Ovary (tissue), 9 donors: ENCODE results near the gene MMEL1. TPM values are rescaled to one million over a fixed set of nuclear protein-coding genes. Genes with fewer than 3 reads are reported as not detected.

ENCODE experiments used
- DNase-seq, 5 donors: peaks; one replicate each; pipeline ENCODE4 v3.0.0-alpha.2; 2019 to 2020
- H3K27ac ChIP-seq, 2 donors: fragments of 200-600 bp; one replicate each; pipeline versions ENCODE4 v1.5.1 to v1.8.0; 2019 to 2022
- H3K27me3 ChIP-seq: fragments of 200-600 bp; one replicate; pipeline ENCODE4 v1.8.0; 2022
- H3K36me3 ChIP-seq: fragments of 200-600 bp; sonication (generic); one replicate; pipeline ENCODE4 v1.5.1; 2019
- H3K4me1 ChIP-seq: one replicate; pipeline ENCODE4 v1.8.1; 2013; ENCODE audit warnings: mild to moderate bottlenecking, moderate library complexity; ENCODE audit not compliant: insufficient read depth
- H3K4me3 ChIP-seq: fragments of 200-600 bp; sonication (generic); one replicate; pipeline ENCODE4 v1.5.1; 2017
- H3K9me3 ChIP-seq, 2 donors: fragments of 200-600 bp in 1 of 2; sonication (generic) in 1 of 2; one replicate each; pipeline versions ENCODE4 v1.5.1 to v1.8.1; 2013 to 2019; ENCODE audit warnings: mild to moderate bottlenecking in 1 of 2, moderate library complexity in 1 of 2
- EP300 ChIP-seq: sonication (generic); formaldehyde crosslinking; IDR thresholded peaks from one replicate; pipeline ENCODE4 v1.6.1; 2017; ENCODE audit warnings: antibody characterized with exemption
- POLR2A ChIP-seq: fragments of 450-650 bp; IDR thresholded peaks from one replicate; pipeline ENCODE4 v1.6.1; 2017; ENCODE audit warnings: antibody characterized with exemption, mild to moderate bottlenecking, moderate library complexity
- WGBS, 3 donors: extraction: QIAGEN DNeasy Blood & Tissue Kit in 1 of 3; methylation state at CpG; one replicate each; pipeline versions ENCODE4 v1.1.5 to v1.1.7; 2013 to 2017; 5-methylcytosine and 5-hydroxymethylcytosine counted together
- intact Hi-C, 4 donors: fragments of 100-400 bp; cut with DNase I; formaldehyde crosslinking; loops; one replicate each; pipeline versions ENCODE4 v1.11.0 to v1.15.1; 2022 to 2023
- polyA plus RNA-seq, 2 donors: library from polyadenylated mRNA; stranded (reverse); fragments of 200-250 nt in 1 of 2; fragments of 350-450 nt in 1 of 2; fragmentation: Illumina TruSeq in 1 of 2; extraction: RNeasy Lipid Tissue Mini Kit (QIAGEN cat#74804) in 1 of 2; gene quantifications; one replicate each; pipeline ENCODE4 v1.2.3, GENCODE V29; 2013 to 2014
- total RNA-seq, 7 donors: library from RNA; depleted of rRNA in 2 of 7; stranded (reverse); fragments of >200 nt in 2 of 7; fragmentation: NEBNext Ultra II Directional in 3 of 7; extraction: Animal tissue kit (Norgen Biotek cat#: 25700) in 3 of 7; gene quantifications; one replicate each; pipeline versions ENCODE4 v1.1.0 to v1.2.4, GENCODE V29; 2016 to 2023
- TF ChIP-seq, protein P1 (sequence below), 3 donors: fragments of 450-650 bp in 2 of 3; fragments of 200-600 bp in 1 of 3; IDR thresholded peaks; one replicate each; pipeline versions ENCODE4 v1.5.1 to v1.8.0; 2016 to 2022; ENCODE audit warnings: antibody characterized with exemption in 3 of 3, mild to moderate bottlenecking in 1 of 3
- donor health status: DM: no; HTN: no; CAD: no; lungs with moderate emphysema.
- donor health status: DM: no; HTN: no; CAD: no.
- donor health status: Bipolar disorder and iron deficiency.
- donor health status: DM: yes; HTN: yes; CAD: no.
- donor health status: DM: no; HTN: no; CAD: no.
- donor health status: DM: yes; HTN: yes; CAD: no.

Gene MMEL1
- total and polyA plus RNA-seq, 9 donors = 0.42 to 7.9 (median 1.1) TPM; not detected in 3

DNA sequence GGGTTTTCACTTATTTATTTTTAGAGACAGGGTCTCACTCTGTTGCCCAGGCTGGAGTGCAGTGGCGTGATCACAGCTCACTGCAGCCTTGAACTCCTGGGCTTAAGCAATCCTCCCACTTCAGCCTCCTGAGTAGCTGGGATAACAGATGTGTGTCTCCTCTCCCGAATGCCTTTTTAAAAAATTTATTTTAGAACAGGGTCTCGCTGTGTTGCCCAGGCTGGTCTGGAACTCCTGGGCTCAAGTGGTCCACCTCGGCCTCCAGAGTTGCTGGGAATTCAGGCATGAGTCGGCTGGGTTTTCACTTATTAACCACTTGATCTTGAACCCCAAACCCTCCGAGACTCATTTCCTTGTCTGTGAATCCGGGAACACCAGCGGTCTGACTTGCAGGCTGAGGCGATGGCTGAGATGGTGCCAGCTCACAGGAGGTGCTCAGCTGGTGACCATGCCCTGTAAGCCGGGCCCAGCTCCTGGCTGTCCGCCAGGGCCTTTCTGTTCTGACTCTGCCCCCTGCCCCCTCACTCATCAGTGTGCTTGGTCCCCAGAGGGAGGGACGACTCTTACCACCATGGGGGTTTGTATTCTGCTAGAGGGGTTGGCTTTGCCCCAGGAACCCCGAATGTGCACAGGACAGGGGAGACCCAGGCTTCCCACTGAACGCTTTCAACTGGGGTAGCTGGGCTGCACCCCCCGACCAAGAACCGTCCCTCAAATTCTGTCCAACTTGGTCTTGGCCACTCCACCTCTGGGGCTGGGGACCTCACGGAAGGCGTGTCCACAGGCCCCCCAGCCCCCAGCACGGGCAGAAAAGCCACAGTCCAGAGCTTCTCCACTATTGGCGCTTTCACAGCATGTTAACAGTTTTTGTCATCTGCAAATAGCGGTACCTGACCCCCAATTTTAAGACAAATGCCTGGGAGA lies 22.5 kb downstream of the MMEL1 start:
- intact Hi-C loops = no loop called here
- Histone ChIP-seq H3K9me3 (no peaks in the 10 kb centered on the region), H3K27ac (no peak overlapping the region), H3K36me3 (no peaks in the 10 kb centered on the region), H3K27me3 (no peaks in the 10 kb centered on the region), H3K4me3 (no peak overlapping the region), H3K4me1 (peaks cover 2% of the 10 kb centered on the region)
- 57 to 68% (median 59%) methylated on average over 21 of the region's 21 CpGs for WGBS, 3 donors
- TF ChIP-seq POLR2A (no peak), EP300 (no peak)
- TF ChIP-seq, protein P1, sequence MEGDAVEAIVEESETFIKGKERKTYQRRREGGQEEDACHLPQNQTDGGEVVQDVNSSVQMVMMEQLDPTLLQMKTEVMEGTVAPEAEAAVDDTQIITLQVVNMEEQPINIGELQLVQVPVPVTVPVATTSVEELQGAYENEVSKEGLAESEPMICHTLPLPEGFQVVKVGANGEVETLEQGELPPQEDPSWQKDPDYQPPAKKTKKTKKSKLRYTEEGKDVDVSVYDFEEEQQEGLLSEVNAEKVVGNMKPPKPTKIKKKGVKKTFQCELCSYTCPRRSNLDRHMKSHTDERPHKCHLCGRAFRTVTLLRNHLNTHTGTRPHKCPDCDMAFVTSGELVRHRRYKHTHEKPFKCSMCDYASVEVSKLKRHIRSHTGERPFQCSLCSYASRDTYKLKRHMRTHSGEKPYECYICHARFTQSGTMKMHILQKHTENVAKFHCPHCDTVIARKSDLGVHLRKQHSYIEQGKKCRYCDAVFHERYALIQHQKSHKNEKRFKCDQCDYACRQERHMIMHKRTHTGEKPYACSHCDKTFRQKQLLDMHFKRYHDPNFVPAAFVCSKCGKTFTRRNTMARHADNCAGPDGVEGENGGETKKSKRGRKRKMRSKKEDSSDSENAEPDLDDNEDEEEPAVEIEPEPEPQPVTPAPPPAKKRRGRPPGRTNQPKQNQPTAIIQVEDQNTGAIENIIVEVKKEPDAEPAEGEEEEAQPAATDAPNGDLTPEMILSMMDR (IDR thresholded peaks at IDR 0.05) = no peak
- peak in 3 of 5 donors; percentile 12 to 32 (median 17) for DNase-seq

- WGBS, 3 donors = 79 to 88% (median 82%) methylated on average over 32 to 34 of the region's 34 CpGs
- H3K9me3 ChIP-seq = no peaks in the 10 kb centered on the region
- no peaks in the 10 kb centered on the region for H3K36me3 ChIP-seq
- TF ChIP-seq EP300 (no peak), POLR2A (no peak)
- TF ChIP-seq, protein P1 (IDR thresholded peaks at IDR 0.05) = no peak
- peaks cover 2% of the 10 kb centered on the region for H3K4me1 ChIP-seq
- H3K4me3 ChIP-seq = no peak overlapping the region
- DNase-seq = peak in 1 of 5 donors; percentile 22
- intact Hi-C loops = no loop called here
- no peak overlapping the region for H3K27ac ChIP-seq
- no peaks in the 10 kb centered on the region for H3K27me3 ChIP-seq
These were observed 23.3 kb downstream of the MMEL1 start for GRCh38 chr1:2609319-2610035.

DNA sequence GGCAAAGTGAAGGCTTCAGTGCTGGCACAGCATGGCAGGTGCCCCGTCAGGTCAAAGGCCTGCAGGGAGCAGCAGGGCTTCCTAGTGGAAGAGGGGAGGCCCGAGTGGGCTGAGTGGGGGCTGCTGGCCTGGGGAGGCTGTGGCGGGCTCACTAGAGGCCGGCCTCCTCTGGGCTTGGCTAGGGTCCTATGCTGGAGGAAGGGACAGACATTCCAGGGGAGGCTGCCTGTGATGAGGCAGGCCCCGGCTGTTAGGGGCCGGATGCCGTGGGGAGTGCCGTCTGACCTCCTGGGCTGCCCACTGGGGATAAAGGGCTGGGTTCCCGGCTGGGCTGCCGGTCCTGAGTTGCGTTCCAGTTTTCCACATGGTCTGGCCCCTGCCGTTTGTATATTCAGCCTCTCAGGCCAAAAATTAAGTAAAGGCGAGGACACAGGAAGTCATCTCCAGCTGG lies 25.1 kb downstream of the MMEL1 start:
- intact Hi-C loops = no loop called here
- WGBS, 3 donors = 13 to 24% (median 17%) methylated on average over 13 of the region's 13 CpGs
- Histone ChIP-seq H3K9me3 (no peaks in the 10 kb centered on the region), H3K4me3 (no peak overlapping the region), H3K27me3 (no peaks in the 10 kb centered on the region), H3K27ac (no peak overlapping the region), H3K4me1 (peaks cover 2% of the 10 kb centered on the region), H3K36me3 (no peaks in the 10 kb centered on the region)
- DNase-seq = peak in 2 of 5 donors; percentile 25 to 30
- TF ChIP-seq, protein P1 (IDR thresholded peaks at IDR 0.05) = no peak
- TF ChIP-seq POLR2A (no peak), EP300 (no peak)

DNA sequence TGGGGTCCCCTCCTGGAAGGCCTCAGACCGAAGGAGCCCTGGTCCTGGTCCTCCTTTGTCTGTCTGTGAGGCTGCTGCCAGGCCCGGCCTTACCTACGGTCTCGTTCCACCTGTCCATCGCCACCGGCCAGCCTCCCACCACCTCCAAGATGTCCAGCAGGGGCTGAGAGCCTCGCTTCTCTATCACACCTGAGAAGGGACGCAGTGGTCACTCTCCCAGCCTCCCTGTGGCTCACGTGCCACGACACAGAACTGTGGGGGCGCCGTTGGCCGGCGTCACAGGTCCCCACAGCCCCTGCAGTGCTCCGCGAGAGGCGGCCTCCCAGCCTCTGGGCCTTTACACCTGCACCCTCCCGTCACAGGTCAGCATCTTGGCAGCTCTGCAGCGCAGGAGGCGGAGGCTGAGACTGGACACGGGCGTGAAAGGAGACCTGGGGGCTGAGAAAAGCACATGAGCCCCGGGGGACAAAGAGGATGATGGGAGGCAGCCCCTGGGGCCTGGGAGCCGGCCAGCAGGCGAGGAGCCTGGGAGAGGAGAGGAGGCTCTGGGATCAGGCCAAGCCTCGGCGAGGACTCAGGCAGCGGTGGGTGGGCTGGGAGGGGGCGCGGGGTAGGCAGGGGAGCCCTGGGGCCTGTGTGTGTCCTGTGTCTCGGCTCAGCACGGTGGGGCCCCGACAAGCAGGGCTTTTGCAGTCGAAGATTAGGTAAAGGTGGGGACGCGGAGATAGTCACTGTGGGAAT lies 25.8 kb downstream of the MMEL1 start:
- 34 to 45% (median 41%) methylated on average over 36 of the region's 36 CpGs for WGBS, 3 donors
- peak in 1 of 5 donors; percentile 24 for DNase-seq
- peaks cover 2% of the 10 kb centered on the region for H3K4me1 ChIP-seq
- no peaks in the 10 kb centered on the region for H3K27me3 ChIP-seq
- no peaks in the 10 kb centered on the region for H3K36me3 ChIP-seq
- intact Hi-C loops = no loop called here
- TF ChIP-seq EP300 (no peak), POLR2A (no peak)
- TF ChIP-seq, protein P1 (IDR thresholded peaks at IDR 0.05) = no peak
- H3K27ac ChIP-seq = no peak overlapping the region
- H3K9me3 ChIP-seq = no peaks in the 10 kb centered on the region
- no peak overlapping the region for H3K4me3 ChIP-seq
